Neural progenitor cell (in vitro differentiated cells): ENCODE measurements around the gene CD4.

Experiments used
- CTCF ChIP-seq: fragments of 200-600 bp; sonication (generic); IDR thresholded peaks from 2 replicates; pipeline ENCODE4 v1.5.1; 2017; ENCODE audit warnings: antibody characterized with exemption, mild to moderate bottlenecking
- EZH2 ChIP-seq: fragments of 200-600 bp; sonication (generic); IDR thresholded peaks from 2 replicates; pipeline ENCODE4 v1.6.1; 2017; ENCODE audit warnings: antibody characterized with exemption, mild to moderate bottlenecking, moderate library complexity

- TF ChIP-seq CTCF: no peak
- TF ChIP-seq EZH2: no peak
Measured at GRCh38 chr12:6858799-6859198, 69.5 kb downstream of the CD4 start.
